GM18520 (cell line): Measurements from ENCODE around the gene SPDYE4.

Experiments used
- ATAC-seq: cut with Tn5 transposase; IDR thresholded peaks from one replicate; pipeline ENCODE4 v1.9.1; 2021; ENCODE audit not compliant: unreplicated experiment

Gene SPDYE4

DNA sequence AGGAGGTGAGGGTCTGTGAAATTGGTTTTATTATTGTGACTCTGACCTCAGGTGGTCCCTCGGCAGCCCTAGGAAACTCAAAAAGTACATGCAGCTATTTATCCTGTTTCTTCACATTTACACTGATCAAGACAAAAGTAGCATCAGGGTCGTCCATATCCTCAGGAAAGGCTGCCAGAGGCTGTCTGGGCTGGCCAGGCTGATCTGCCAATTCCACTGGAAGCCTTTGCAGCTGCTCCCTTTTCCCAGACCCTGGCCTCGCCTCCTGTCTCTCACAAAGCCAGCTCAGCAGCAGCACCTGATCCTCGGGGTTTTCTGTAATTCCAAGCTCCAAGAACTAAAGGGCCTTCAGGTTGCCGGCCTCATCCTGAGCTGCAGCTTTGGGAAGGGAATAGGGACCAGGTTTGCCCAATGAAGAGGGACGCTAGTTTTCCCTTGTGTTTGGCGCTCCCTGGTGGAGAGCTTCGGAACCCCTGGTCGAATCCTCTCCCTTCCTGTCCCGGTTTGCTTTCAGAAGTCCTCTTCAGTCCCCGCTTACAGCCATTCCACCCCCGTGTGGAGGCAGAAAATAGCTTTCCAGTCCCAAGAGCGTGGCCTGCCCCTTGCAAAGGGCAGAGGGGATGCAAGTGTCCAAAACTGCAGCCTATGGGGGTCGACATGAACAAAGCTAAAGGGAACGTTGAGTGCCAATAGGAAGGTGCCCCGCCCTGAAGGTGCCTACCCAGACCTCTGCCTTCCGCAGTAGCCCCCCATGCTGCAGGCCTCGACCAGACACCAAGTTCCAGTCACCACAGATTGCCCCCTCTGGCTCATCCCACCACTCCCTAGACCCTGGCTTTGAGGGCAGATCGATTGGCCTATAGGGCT is 27.4 kb upstream of the SPDYE4 start:
- ATAC-seq = no peak

DNA sequence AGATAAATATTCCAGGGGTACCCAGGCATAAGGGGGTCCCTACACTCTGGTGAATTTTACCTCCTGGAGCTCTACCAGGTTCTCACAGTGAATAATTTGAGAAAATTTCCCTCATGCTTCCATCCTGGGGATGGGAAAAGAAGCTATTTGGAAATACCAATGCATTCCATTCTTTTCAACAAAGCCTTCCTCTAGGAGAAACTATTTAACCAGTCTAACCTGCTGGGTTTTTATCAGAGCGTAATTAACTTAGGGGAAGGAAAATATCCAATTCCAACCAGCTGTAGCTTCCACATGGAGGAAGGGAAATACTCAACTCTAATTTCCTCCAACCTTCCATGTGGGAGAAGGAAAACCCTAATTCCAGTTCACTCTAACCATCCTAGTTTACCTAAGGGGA is 23.8 kb upstream of the SPDYE4 start:
- no peak for ATAC-seq

DNA sequence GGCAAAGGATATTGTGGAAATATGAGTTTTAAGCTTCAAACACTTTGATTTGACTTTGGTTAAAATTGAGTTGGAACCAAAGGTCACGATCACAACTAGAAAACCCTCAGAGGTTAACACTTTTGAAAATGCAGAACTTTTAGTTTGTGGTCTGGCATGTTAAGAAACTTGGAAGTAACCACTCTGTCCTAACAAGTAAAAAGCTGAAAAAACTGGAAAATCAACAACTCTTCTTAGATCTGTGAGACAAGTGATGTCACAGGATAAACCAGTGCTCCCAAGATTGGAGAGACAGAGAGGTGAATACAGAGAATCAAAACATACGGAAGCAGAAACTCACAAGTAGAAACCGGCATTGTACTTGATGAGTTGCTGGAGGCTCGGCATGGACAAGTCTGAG is 23.4 kb upstream of the SPDYE4 start:
- ATAC-seq = no peak

DNA sequence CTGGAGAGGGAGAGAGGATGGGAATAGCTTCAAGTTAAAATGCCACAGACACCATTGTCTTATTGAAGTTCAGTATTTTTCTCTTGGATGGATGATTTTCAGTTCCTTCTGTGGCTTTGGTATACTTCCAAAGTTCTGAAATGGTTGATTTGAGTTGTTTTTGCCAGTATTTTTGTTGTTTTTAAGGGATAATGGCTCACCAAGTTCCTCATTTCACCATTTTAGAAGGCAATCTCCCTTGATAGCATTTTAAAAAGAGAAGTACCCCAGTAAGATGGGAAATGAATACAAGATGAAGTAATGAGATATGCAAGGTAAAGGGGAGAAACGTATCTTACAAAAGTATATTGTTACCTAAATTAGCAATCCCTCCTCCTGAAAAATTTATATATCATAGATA is 18.5 kb upstream of the SPDYE4 start:
- no peak for ATAC-seq

DNA sequence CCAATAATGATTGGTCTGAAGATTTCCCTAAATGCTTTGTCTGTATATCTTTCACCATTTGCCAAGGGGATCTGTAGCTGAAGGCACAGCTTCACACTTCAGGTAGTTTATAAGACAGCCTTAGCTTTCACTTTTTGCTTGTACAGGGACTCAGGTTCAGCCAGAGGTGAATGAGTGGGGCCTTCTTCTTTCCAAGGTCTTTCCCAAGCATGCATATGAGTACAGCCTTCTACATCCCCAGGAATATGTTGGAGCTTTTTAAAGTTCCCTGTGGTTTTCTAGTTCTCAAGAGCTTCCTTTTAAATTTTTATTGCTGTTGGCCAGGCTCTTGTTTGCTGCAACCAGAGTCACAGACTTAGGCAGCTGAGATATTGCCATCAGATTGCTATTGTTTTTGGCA is 17.9 kb upstream of the SPDYE4 start:
- ATAC-seq = no peak

DNA sequence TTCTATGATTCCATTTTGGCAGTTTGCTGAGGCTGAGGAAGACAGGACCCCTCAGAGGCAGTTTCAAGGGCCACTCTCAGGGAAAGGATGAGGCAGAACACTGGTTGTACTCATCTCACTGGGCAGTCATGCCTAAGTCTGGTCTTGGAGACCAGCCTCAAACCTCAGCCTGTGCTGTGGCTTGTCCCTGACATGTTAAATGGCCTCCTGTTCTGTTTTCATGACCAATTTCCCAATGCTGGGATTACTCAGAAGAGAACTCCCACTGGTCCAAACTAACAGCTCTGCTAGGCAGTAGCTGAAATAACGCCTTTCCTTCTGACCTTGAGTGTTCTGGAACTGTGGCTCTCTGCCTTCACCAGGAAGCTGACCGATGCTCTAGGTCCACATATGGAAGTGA is 8.4 kb upstream of the SPDYE4 start:
- no peak for ATAC-seq

DNA sequence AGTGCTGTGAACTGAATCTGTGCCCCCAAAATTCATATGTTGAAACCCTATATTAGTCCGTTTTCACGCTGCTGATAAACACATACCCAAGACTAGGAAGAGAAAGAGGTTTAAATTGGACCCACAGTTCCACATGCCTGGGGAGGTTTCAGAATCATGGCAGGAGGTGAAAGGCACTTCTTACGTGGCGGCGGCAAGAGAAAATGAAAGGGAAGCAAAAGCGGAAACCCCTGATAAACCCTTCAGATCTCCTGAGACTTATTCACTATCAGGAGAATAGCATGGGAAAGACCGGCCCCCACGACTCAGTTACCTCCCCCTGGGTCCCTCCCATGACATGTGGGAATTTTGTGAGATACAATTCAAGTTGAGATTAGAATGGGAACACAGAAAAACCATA is 3.7 kb upstream of the SPDYE4 start:
- ATAC-seq = no peak

DNA sequence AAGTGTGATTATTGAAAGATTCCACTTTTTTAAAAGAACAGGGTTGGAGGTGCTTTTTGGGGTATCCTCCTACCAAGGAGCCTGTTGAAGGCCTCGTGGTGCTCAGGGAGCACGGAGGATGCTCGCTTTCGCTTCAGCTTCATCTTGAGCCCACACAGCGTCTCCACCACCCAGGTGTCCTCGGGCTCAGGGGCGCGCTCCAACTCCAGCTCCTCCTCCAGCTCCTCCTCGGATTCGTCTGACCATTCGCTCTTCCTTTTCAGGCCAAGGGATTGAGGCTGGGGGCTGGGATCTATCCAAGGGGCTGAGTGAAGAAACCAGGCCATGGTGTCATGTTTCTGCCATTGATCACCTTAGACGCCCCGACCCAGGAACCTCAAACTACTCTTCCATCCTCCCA is 1.2 kb downstream of the SPDYE4 start:
- ATAC-seq = no peak

DNA sequence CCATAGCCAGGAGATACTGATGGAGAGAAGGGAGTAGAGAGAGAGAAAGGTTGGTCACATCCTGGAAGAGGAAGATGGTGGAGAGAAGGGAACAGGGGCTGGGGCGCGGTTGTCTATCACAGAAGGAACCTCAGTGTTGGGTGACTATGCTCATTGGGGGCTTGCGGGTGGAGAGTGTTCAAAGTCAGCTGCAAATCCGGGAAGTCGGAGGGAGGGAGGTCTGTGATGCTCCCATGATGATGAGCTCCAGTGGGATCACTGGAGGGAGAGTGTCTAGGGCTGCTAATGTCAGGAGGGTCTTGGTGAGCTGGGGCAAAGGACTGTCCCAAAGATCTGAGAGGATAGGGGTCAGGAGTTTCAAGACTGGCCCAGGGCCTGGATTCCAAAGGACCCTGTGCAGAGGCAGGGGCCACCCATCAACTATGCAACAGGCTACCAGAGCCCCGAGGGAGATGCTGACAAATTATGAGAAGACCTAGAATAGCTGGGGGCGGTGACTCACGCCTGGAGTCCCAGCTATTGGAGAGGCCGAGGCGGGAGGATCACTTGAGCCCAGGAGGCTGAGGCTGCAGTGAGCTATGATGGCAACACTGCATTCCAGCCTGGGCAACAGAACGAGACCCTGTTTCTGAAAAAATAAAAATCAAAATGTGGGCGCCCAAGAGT is 2.6 kb downstream of the SPDYE4 start:
- no peak for ATAC-seq

DNA sequence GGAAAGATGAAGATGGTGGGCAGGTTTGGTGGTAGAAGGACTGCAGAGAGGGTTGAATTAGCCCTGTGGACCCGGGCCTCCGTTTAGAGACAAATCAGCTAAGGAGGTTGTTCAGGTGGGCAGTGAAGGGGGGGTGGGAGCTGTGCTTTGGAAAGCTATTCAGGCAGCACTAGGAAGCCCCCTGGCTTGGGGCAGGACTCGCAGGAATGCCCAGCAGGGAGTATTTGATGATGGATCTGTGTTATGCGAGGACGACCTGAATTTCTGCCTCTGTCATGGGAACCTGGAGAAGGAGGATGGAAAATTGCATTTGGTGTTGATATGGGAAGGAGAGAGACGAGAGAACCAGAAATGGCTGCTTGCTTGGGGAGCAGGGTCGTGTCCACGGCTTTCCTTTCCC is 3.5 kb downstream of the SPDYE4 start:
- ATAC-seq = no peak

DNA sequence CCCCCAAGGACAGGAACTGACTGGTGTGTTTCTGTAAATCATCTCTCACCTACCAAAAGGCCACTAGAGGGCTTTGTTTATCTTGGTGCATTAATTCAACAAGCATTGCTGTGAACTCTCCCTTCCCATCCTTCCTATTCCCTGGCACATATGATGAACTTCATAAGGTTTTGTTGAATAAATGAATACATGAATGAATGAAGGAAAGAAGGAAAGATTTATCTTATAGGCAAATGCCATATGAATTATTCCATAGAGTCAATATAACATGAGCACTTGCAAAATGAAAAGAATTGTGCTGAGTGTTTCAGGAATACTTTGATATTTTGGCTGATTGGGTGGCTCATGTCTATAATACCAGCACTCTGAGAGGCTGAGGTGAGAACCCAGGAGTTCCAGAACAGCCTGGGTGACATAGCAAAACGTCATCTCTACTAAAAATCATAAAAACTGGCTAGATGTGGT is 4.3 kb downstream of the SPDYE4 start:
- ATAC-seq = no peak

DNA sequence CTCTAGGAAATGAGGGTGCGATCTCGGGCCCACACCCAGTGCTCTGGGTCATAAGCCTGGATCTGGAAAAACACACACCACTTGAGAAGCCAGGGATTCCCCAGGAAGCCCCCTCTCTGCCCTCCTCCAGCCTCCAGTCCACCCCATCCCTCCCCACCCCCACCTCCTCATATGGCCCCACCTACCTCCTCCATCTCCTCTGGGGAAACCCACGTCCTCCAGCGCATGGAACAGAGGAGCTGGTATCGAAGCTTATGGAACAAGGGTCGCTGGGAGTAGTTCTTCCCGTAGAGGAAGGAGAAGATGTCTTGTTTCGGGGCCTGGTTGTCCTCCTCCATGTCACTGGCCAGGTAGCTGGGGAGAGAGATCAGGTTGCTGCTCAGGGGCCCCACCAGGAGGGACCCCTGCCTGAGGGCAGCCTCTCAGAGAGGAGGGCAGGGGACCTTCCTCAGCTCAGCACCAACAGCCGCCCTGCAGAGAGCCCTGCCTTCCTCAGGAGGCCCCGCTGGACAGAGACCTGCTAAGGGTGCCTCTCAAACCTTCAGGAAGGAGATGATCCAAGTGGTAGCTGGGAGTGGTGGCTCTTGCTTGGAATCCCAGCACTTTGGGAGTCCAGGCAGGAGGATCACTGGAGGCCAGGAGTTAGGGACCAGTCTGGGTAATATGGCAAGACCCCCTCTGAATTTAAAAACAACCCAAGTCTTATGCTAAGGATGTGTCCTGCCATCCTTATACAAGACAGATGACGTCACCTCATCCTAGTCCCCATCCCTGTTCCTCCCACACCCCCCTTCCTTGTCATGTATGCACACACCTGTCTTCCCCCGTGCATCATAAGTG is 5.0 kb downstream of the SPDYE4 start:
- no peak for ATAC-seq

DNA sequence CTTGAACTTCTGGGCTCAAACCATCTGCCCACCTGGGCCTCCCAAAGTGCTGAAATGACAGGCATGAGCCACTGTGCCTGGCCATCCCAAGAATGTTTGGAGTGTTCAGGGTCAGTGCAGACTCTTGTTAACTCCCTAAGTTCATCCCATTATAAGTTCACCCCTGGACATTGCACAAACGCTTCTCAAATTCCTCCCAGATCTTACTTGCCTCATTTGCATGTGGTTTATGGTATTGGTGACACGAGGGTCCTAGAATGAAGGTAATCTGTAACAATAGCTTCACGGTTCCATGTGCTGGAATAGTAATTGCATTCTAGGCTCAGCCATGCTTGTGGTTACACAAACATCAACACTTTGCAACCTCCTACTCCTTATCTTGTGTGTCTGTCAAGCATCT is 8.7 kb downstream of the SPDYE4 start:
- ATAC-seq = no peak

DNA sequence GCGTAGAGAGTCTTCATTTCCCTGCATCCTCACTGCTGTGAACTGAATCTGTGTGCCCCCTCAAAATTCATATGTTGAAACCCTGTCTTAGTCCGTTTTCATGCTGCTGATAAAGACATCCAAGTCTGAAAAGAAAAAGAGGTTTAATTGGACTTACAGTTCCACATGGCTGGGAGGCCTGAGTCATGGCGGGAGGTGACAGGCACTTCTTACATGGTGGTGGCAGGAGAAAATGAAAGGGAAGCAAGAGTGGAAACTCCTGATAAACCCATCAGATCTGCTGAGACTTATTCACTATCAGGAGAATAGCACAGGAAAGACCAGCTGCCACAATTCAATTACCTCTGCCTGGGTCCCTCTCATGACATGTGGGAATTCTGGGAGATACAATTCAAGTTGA is 10.6 kb downstream of the SPDYE4 start:
- ATAC-seq = no peak

DNA sequence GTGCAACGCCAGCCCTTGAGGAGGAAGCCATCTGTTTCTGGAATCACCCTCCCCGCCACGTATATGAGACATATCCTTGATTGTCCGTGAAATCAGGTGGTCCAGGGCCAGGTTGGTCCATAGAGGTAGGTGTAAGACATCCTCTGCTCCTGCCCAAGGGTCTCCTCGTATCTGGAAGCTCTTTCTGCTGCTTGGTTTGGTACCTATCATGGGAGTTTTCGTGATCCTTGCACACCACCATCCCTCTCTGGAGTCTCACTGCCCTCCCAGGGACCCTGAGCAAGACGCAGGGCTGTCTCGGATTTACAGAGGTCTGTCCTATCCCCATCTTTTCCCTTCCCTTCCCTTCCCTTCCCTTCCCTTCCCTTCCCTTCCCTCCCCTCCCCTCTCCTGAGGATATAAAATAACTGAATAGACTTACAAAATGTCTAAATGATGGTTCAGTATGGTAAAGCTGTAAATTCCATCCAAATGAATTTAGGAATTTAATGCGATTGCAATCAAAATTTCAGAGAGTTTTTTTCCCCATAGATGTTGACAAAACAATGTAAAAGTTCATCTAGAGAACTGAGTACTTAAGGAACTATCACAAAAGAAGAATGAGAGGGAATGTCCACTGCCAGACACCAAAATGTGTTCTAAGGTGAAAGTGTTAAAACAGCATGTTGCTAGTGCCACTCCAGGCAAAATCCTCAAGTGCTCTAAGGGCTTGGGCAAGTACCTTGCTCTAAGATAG is 11.7 kb downstream of the SPDYE4 start:
- no peak for ATAC-seq

DNA sequence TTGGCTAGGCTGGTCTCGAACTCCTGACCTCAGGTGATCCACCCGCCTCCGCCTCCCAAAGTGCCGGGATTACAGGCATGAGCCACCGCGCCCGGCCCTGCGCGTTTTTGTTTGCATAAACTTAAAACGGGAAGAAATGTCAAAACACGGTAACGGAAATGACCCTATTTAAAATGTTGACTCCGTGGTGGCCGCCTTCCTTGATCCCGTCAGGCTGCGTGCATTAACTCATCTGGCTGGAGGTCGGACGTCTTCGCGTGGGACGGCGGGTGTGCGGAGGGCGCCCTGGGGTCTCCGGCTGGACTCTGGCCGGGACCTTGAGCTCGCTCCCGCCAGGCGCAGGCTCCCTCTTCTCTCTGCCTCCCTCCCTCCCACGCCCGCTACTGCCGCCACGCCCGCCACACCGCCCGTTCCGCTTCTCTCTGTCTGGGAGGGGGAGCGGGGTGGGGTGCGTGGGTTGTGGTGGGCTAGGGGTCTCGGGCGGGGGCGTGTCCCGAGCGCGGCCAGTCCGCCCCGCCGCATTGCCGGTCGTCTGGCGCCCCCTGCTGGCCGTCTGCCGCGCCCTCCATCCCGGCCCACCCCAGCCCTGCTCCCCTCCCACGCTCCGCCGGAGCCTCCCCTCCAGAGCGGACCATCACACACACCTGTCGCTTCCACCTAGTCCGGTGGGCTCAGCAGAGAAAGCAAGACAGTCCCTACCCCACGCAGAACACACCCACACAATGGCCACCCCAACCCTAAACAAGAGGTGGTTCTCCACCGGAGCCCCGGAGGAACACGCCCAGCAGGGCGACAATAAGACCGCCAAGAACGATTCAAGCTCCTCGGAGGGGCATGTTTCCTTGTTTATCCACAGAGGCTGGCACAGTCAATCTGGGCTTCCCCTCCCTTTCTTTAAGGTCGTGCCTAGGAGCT is 12.5 kb downstream of the SPDYE4 start:
- ATAC-seq = no peak

DNA sequence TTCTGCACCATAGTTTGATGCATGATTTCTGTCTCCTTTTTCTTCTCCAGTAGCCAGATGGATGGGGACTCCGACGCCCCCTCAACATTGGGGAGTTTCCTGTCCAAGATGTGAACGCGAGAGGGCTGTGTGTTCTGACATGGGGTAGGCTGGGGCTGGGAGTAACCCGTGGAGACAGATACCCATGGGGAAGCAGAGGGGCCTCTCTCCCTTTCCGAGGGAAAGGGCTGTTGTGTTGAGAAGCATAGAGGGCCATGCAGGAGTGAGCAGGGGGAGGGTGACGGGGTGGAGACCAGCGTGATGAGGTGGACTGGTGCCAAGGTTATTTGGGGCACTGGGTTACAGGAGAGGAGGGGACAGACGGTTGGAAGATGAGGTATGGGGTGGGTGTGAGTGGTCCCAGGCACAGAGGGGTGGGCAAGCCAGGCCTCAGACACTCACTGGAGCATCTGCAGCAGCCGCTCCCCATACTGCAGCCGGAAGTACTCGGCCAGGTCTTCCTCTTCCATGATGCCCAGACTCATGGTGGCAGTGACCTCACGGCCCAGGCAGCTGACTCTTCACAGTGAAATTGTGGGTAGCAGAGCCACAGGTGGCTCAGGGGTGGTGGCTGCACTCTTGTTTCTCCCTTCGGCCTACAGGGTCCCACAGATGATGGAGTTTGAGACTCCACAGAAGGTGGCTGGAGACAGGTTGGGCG is 14.1 kb downstream of the SPDYE4 start:
- ATAC-seq = no peak

DNA sequence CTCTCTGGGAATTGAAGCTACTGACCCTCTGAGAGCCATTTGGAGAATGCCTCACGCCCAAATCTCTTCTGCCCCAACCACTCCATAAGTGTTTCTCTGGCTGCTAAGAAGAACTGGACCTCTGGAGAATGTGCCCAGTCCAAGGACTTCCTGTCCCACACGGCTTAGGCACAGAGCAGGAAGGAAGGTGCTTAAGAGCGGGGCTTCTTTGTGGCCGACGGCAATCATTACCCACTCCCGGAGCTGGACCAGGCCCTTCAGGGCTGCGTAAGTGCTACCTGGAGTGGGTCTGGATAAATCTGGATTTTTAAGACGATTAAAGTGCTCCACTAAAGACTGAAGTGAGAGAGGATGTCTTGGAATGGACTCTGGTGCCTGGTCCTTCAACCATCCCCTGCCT is 15.5 kb downstream of the SPDYE4 start:
- ATAC-seq = no peak

DNA sequence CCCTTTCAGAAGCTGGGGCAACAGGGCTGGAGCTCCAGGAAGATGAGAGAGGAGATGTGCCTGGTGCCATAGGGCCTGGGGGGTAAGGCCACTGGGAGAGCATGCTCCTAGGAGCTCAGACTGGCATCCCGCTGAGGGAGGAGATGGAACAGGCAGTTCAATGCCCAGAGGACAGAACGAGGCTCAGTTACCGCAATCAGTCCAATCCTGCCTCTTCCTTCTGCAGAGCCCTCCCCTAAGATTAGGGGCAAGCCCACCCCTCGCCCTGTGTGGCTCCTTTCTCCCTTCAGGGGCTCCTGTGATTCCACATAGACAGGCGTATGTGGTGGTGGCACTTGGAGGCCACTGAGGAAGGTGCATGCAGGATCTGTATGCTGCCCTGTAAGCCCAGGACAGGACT is 16.1 kb downstream of the SPDYE4 start:
- no peak for ATAC-seq
